K562 (cell line): ENCODE results near the gene OR10C1. TPM values are rescaled to one million over a fixed set of nuclear protein-coding genes. Genes with fewer than 3 reads are reported as not detected.

Experiments used
- CSDE1 ChIP-seq, 2 experiments: fragments of 450-650 bp; IDR thresholded peaks; 2 replicates each; pipeline ENCODE4 v1.6.1; 2016; ENCODE audit warnings: mild to moderate bottlenecking in 1 of 2
- HDAC6 ChIP-seq: IDR thresholded peaks from 2 replicates; pipeline ENCODE4 v1.6.1; 2012; ENCODE audit warnings: low read depth, mild to moderate bottlenecking, control low read depth, inconsistent platforms, low read length, moderate library complexity
- HMG20B ChIP-seq: fragments of 250-450 bp; sonication (Bioruptor Pico); IDR thresholded peaks from 2 replicates; pipeline ENCODE4 v1.5.0; 2021; ENCODE audit warnings: mild to moderate bottlenecking
- KLF6 ChIP-seq: fragments of 250-450 bp; sonication (Bioruptor Pico); IDR thresholded peaks from 2 replicates; pipeline ENCODE4 v1.4.0; 2020; ENCODE audit warnings: mild to moderate bottlenecking, moderate library complexity, borderline replicate concordance
- NFE2 ChIP-seq: IDR thresholded peaks from 2 replicates; pipeline ENCODE4 v1.6.1; 2014; ENCODE audit warnings: antibody characterized with exemption, low read depth
- TGIF2 ChIP-seq: sonication (generic); formaldehyde crosslinking; IDR thresholded peaks from 2 replicates; pipeline ENCODE4 v1.8.1; 2022; ENCODE audit warnings: mild to moderate bottlenecking, missing genetic modification reagents, moderate library complexity
- polyA plus RNA-seq, 8 experiments: library from polyadenylated mRNA; depleted of rRNA in 4 of 8; stranded (reverse) in 5 of 8; unstranded in 3 of 8; fragments of >200 nt; fragmentation: Nextera tagmentation in 2 of 8; fragmentation: Illumina TruSeq in 1 of 8; extraction: Ambion mirVana in 2 of 8; extraction: Trizol in 1 of 8; gene quantifications; 2 replicates each; pipeline versions ENCODE4 v1.2.1 to v1.2.3, GENCODE V29; 2011 to 2014; ENCODE audit warnings: inconsistent platforms in 1 of 8, missing spikeins in 1 of 8
- total RNA-seq, 7 experiments: library from RNA; depleted of rRNA in 6 of 7; stranded (reverse); fragments of >200 nt in 6 of 7; fragmentation: Illumina TruSeq in 2 of 7; extraction: Trizol in 2 of 7; gene quantifications; 2 replicates each; pipeline versions ENCODE4 v1.2.1 to v1.2.3, GENCODE V29; 2011 to 2021; ENCODE audit warnings: low replicate concordance in 1 of 7
- TF ChIP-seq, protein P1 (sequence below): fragments of 200-600 bp; sonication (generic); IDR thresholded peaks from one replicate; pipeline ENCODE4 v1.6.1; 2012; ENCODE audit warnings: mild to moderate bottlenecking, low read depth, low read length, inconsistent platforms
- TF ChIP-seq, protein P2 (sequence below): IDR thresholded peaks from 2 replicates; pipeline ENCODE4 v1.6.1; 2016; ENCODE audit warnings: missing genetic modification characterization, missing compliant biosample characterization
- TF ChIP-seq, protein P3 (sequence below): sonication (generic); formaldehyde crosslinking; IDR thresholded peaks from 2 replicates; pipeline ENCODE4 v1.8.0; 2022; ENCODE audit warnings: missing genetic modification reagents, mild to moderate bottlenecking, borderline replicate concordance

The OR10C1 gene
- total and polyA plus RNA-seq, 9 of the 15 experiments (the other 6 are each of a cell fraction or from before 2014, with no cell fraction given) = not detected

DNA sequence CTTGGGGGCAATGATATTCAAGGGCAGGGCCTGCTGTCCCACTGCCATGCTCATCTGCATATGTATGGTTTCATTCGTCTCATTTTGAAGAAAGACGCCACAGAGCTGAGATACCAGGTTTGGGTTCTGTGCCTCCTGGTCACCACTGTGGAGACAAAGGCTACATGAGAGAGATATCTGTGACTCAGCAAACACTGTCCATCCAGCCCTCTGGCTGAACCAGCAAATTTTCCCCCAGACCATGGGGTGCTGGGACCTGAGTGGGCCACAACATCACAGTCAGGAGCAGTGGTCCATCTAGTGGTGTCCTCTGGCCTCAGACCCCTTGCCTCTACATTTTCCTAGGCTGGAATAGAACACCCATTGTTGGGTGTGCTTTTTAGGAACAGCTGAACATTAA lies 48.6 kb downstream of the OR10C1 start, which contains the start of gene MAS1L (continued):
- TF ChIP-seq, protein P1, sequence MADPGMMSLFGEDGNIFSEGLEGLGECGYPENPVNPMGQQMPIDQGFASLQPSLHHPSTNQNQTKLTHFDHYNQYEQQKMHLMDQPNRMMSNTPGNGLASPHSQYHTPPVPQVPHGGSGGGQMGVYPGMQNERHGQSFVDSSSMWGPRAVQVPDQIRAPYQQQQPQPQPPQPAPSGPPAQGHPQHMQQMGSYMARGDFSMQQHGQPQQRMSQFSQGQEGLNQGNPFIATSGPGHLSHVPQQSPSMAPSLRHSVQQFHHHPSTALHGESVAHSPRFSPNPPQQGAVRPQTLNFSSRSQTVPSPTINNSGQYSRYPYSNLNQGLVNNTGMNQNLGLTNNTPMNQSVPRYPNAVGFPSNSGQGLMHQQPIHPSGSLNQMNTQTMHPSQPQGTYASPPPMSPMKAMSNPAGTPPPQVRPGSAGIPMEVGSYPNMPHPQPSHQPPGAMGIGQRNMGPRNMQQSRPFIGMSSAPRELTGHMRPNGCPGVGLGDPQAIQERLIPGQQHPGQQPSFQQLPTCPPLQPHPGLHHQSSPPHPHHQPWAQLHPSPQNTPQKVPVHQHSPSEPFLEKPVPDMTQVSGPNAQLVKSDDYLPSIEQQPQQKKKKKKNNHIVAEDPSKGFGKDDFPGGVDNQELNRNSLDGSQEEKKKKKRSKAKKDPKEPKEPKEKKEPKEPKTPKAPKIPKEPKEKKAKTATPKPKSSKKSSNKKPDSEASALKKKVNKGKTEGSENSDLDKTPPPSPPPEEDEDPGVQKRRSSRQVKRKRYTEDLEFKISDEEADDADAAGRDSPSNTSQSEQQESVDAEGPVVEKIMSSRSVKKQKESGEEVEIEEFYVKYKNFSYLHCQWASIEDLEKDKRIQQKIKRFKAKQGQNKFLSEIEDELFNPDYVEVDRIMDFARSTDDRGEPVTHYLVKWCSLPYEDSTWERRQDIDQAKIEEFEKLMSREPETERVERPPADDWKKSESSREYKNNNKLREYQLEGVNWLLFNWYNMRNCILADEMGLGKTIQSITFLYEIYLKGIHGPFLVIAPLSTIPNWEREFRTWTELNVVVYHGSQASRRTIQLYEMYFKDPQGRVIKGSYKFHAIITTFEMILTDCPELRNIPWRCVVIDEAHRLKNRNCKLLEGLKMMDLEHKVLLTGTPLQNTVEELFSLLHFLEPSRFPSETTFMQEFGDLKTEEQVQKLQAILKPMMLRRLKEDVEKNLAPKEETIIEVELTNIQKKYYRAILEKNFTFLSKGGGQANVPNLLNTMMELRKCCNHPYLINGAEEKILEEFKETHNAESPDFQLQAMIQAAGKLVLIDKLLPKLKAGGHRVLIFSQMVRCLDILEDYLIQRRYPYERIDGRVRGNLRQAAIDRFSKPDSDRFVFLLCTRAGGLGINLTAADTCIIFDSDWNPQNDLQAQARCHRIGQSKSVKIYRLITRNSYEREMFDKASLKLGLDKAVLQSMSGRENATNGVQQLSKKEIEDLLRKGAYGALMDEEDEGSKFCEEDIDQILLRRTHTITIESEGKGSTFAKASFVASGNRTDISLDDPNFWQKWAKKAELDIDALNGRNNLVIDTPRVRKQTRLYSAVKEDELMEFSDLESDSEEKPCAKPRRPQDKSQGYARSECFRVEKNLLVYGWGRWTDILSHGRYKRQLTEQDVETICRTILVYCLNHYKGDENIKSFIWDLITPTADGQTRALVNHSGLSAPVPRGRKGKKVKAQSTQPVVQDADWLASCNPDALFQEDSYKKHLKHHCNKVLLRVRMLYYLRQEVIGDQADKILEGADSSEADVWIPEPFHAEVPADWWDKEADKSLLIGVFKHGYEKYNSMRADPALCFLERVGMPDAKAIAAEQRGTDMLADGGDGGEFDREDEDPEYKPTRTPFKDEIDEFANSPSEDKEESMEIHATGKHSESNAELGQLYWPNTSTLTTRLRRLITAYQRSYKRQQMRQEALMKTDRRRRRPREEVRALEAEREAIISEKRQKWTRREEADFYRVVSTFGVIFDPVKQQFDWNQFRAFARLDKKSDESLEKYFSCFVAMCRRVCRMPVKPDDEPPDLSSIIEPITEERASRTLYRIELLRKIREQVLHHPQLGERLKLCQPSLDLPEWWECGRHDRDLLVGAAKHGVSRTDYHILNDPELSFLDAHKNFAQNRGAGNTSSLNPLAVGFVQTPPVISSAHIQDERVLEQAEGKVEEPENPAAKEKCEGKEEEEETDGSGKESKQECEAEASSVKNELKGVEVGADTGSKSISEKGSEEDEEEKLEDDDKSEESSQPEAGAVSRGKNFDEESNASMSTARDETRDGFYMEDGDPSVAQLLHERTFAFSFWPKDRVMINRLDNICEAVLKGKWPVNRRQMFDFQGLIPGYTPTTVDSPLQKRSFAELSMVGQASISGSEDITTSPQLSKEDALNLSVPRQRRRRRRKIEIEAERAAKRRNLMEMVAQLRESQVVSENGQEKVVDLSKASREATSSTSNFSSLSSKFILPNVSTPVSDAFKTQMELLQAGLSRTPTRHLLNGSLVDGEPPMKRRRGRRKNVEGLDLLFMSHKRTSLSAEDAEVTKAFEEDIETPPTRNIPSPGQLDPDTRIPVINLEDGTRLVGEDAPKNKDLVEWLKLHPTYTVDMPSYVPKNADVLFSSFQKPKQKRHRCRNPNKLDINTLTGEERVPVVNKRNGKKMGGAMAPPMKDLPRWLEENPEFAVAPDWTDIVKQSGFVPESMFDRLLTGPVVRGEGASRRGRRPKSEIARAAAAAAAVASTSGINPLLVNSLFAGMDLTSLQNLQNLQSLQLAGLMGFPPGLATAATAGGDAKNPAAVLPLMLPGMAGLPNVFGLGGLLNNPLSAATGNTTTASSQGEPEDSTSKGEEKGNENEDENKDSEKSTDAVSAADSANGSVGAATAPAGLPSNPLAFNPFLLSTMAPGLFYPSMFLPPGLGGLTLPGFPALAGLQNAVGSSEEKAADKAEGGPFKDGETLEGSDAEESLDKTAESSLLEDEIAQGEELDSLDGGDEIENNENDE = no peak
- TF ChIP-seq HDAC6 = no peak
- peak; percentile 91 for TF ChIP-seq NFE2
- TF ChIP-seq KLF6 (CRISPR knock-in tag) = peak; percentile 47; the same call in 1 of the 2 replicates
- TF ChIP-seq, protein P2, sequence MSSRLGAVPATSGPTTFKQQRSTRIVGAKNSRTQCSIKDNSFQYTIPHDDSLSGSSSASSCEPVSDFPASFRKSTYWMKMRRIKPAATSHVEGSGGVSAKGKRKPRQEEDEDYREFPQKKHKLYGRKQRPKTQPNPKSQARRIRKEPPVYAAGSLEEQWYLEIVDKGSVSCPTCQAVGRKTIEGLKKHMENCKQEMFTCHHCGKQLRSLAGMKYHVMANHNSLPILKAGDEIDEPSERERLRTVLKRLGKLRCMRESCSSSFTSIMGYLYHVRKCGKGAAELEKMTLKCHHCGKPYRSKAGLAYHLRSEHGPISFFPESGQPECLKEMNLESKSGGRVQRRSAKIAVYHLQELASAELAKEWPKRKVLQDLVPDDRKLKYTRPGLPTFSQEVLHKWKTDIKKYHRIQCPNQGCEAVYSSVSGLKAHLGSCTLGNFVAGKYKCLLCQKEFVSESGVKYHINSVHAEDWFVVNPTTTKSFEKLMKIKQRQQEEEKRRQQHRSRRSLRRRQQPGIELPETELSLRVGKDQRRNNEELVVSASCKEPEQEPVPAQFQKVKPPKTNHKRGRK = no peak
- TF ChIP-seq, protein P3, sequence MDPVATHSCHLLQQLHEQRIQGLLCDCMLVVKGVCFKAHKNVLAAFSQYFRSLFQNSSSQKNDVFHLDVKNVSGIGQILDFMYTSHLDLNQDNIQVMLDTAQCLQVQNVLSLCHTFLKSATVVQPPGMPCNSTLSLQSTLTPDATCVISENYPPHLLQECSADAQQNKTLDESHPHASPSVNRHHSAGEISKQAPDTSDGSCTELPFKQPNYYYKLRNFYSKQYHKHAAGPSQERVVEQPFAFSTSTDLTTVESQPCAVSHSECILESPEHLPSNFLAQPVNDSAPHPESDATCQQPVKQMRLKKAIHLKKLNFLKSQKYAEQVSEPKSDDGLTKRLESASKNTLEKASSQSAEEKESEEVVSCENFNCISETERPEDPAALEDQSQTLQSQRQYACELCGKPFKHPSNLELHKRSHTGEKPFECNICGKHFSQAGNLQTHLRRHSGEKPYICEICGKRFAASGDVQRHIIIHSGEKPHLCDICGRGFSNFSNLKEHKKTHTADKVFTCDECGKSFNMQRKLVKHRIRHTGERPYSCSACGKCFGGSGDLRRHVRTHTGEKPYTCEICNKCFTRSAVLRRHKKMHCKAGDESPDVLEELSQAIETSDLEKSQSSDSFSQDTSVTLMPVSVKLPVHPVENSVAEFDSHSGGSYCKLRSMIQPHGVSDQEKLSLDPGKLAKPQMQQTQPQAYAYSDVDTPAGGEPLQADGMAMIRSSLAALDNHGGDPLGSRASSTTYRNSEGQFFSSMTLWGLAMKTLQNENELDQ (CRISPR knock-in tag) = no peak
- TF ChIP-seq TGIF2 (CRISPR knock-in tag) = no peak
- TF ChIP-seq HMG20B = no peak
- no peak for TF ChIP-seq CSDE1 (IDR thresholded peaks at IDR 0.05)
